HG03558 (cell line): Measurements from ENCODE around the gene LCE1F.

Experiments
- ATAC-seq: cut with Tn5 transposase; IDR thresholded peaks from one replicate; pipeline ENCODE4 v1.9.1; 2021; ENCODE audit warnings: moderate number of reproducible peaks; ENCODE audit not compliant: unreplicated experiment; ENCODE audit errors: extremely low read depth

The LCE1F gene, protein sequence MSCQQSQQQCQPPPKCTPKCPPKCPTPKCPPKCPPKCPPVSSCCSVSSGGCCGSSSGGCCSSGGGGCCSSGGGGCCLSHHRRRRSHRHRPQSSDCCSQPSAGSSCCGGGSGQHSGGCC

GRCh38 chr1:152774875-152775274, at the start of gene LCE1F:
LCE1F (plus strand) TSS chr1:152775140; CDS start chr1:152776372, 1,232 bp downstream.
- ATAC-seq, result no peak

- ATAC-seq, result no peak
Measured at GRCh38 chr1:152725261-152725660, 49.7 kb upstream of the LCE1F start.

DNA sequence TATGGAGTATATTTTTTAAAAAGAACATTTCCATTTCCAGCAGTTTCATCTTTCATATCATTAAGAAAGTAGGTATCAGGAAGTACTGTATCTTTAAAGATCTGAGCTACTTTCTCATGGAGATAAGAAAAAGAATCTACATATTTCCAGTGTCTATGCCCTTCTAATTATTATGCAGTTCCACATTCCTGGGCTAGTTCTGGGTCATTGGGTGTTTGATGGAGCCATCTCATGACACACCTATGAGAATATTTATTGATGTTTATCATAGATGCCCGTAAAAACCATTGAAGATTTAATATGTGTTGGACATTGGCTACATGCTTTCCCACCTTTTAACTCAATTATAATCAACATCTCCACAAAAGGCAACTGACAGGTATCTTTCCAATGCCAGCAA, 46.0 kb upstream of the LCE1F start:
- ATAC-seq, result no peak

DNA sequence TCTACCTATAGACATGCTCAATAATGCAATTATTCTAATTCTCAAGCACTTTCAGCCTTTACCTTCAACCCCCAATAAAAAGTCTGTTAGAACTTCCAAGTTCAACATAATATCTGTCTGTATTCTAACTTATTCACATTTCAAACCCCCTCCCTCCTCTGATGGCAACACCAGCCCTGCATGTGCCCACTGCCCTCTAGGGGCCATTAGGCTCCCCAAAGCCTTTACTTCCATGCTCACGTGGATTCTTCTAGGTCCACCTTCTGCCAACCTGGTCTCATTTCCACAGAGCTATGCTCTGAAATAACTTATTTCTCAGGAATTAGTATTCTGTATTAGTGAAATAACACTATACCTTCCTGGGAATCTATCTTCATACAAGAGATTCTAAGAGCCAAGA, 39.3 kb upstream of the LCE1F start:
- no peak for ATAC-seq

DNA sequence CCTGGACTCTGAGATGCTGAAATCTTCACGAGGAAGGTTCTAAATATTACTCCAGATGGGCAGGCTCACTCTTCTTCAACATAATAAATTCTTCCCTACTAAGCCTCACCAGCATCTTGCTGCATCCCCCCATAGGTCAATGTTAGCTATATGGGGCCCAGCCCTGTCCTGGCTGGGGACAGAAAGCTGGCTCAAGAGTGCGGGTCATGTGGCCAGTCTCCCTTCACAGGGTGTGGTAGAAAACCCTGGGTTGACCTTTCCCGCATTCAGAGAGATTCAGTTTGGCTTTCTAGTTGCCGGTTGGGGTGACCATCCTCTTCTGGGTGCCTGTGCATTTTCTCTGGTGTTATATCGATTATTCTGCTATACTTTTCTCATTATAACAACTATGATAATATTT, 36.9 kb upstream of the LCE1F start:
- ATAC-seq, result no peak

GRCh38 chr1:152739841-152740240, 35.1 kb upstream of the LCE1F start:
- no peak for ATAC-seq

- no peak for ATAC-seq
Measured at GRCh38 chr1:152741656-152742055, 33.3 kb upstream of the LCE1F start.

GRCh38 chr1:152743371-152744145, 31.4 kb upstream of the LCE1F start:
- no peak for ATAC-seq

DNA sequence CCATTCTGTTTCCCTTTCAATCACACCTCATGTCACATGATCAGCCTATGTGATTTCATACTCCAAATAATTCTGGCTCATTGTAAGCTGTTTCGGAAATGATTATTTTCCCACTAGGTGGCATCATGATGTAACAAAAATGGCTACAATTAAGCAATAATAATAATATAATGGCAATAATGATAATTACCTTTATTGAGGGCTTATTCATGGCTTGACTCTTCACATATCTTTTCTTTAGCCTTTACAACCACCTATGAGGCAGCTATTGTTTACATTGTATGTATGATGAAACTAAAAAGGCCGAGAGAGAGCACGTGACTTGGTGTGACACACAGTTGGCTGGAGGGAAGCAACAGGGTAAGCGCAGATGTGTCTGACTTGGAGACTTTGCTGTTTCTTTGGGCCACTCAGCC, 29.6 kb upstream of the LCE1F start:
- ATAC-seq, result no peak

- ATAC-seq, result no peak
Measured at GRCh38 chr1:152745765-152746444, 29.0 kb upstream of the LCE1F start.

- ATAC-seq, result no peak
Measured at GRCh38 chr1:152747831-152748230, 27.1 kb upstream of the LCE1F start.

- ATAC-seq, result no peak
Measured at GRCh38 chr1:152752225-152752624, 22.7 kb upstream of the LCE1F start.

DNA sequence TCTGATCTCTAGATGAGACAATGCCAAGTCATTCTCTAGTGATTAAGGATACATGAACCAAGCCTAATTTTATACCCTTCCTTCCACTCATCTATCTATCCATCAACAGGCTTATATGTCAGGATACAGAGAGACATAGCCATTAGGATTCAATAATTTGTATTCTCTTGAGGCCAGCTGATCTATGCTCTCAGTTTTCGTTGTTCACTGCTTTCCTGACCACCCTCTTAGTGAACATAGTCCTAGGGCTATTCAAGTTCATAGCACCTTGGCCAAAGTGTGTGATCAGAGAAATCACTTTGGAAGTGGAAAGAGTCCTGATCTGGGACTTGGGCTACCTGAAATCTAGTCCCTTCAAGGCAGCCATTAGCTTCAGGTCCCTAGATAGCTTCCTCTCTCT, 21.4 kb upstream of the LCE1F start:
- ATAC-seq, result no peak

DNA sequence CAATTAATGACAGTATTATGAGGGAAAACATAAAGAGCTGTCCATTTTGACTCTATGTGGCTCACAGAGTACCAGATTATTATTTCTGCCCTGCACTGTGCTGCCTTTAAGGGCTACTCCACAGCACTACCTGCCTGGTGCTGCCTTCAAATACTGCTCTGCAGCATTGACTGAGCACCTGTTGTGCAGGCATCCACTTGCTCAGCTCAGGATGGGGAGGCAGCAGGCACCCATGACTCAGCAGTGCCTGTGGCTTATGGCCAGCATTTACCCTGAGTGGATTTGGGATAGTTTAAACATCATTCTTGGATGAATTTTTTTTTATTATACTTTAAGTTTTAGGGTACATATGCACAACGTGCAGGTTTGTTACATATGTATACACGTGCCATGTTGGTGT, 18.1 kb upstream of the LCE1F start:
- no peak for ATAC-seq

GRCh38 chr1:152757747-152758146, 17.2 kb upstream of the LCE1F start, which contains the start of gene KPRP:
KPRP (plus strand) TSS chr1:152758025; CDS start chr1:152759589, 1,564 bp downstream.
- ATAC-seq, result no peak

DNA sequence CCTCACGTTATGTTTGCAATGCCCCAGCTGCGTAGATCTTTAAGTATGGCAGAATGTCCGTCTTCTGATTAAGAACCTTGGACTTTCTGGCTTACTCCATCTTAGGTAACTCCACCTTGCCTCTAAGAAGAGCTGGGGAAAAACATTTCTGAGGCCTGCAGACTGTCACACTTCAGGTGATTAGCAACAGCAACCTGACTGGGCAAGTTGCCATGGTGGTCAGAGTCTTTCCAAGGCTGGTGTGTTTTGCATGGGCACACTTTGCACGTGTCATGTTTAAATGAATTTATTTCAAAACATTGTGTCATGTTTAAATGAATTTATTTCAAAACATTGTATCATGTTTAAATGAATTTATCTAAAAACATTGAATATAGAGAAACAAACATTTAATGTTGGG, 16.3 kb upstream of the LCE1F start:
- no peak for ATAC-seq

DNA sequence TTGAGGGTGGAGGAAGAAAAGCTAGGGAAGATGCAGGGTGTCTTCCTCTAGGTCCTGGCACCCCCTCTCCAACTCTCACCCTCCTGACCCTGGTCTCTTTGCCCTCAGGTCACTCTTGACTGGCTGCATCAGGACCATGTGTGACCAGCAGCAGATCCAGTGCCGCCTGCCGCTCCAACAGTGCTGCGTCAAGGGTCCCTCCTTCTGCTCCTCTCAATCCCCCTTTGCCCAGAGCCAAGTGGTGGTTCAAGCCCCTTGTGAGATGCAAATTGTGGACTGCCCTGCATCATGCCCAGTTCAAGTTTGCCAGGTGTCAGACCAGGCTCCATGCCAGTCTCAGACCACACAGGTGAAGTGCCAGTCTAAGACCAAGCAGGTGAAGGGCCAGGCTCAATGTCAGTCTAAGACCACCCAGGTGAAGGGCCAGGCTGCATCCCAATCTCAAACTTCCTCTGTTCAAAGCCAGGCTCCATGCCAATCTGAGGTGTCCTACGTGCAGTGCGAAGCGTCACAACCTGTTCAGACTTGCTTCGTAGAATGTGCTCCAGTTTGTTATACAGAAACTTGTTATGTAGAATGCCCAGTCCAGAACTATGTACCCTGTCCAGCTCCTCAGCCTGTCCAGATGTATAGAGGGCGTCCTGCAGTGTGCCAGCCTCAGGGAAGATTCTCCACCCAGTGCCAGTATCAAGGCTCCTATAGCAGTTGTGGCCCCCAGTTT, 15.3 kb upstream of the LCE1F start:
- no peak for ATAC-seq

GRCh38 chr1:152760551-152761190, 14.3 kb upstream of the LCE1F start:
- ATAC-seq, result no peak

DNA sequence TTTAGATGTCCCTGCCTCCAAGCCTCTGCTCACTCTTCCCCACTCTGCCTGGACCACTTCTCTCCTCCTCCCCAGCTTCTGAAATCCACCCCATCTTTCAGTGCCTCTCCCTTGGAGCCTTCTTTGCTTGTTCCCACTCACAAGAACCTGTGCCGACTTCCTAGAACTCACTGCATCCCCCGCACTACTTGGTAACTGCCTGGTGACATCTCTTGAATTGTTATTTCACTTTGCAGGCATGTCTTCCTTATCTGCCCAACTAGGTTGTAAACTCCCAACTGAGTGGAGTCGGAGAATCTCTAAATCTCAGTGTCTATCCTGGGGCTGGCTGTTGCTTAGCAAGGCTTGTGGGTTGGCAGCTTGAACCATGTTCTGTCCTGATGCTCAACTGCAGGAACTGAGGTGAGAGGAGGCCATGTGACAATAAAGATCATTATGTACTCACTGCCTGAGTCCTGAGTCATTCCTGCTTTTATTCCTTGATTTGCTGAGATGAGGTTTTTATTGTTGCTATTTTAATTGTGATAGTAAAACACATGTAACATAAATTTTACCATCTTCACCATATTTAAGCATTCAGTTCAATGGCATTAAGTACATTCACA, 13.2 kb upstream of the LCE1F start:
- no peak for ATAC-seq
